WTC11 (cell line): ENCODE data around the gene IGF2BP1. TPM values are rescaled to one million over a fixed set of nuclear protein-coding genes. Genes with fewer than 3 reads are reported as not detected.

ENCODE experiments used
- ATAC-seq: fragments of 200-7000 bp; cut with Tn5 transposase; 2 replicates; pipeline ENCODE4 v1.10.0; 2021; ENCODE audit warnings: mild to moderate bottlenecking, moderate library complexity
- CTCF ChIA-PET: fragments of 300-600 bp; sonication (Branson Sonifier 250); formaldehyde crosslinking; loops from one replicate; lab custom pipeline; 2021; ENCODE audit warnings: antibody characterized with exemption; lab: Charles Lee
- POLR2A ChIA-PET: fragments of 350-600 bp; sonication (Branson Sonifier 250); formaldehyde crosslinking; loops from one replicate; lab custom pipeline; 2021; ENCODE audit warnings: antibody characterized with exemption; lab: Charles Lee
- DNase-seq: peaks from one replicate; pipeline ENCODE4 v3.0.0; 2021; ENCODE audit warnings: low spot score
- H3K27ac Mint-ChIP-seq: 2 replicates; pipeline ENCODE4 v1.8.0; 2021; ENCODE audit warnings: mixed read lengths
- H3K27me3 Mint-ChIP-seq: 2 replicates; pipeline ENCODE4 v1.8.0; 2021; ENCODE audit warnings: low read depth, mild to moderate bottlenecking, moderate library complexity, mixed read lengths
- H3K36me3 Mint-ChIP-seq: 2 replicates; pipeline ENCODE4 v1.8.0; 2021; ENCODE audit warnings: mixed read lengths
- H3K4me1 Mint-ChIP-seq: 2 replicates; pipeline ENCODE4 v1.8.0; 2022; ENCODE audit warnings: mixed read lengths
- H3K4me3 Mint-ChIP-seq: 2 replicates; pipeline ENCODE4 v1.8.0; 2021; ENCODE audit warnings: mild to moderate bottlenecking, moderate library complexity, mixed read lengths
- H3K9me3 Mint-ChIP-seq: 2 replicates; pipeline ENCODE4 v1.8.0; 2021; ENCODE audit warnings: mixed read lengths
- AFF4 ChIP-seq: sonication (generic); formaldehyde crosslinking; IDR thresholded peaks from 2 replicates; pipeline ENCODE4 v1.8.1; 2023; ENCODE audit warnings: mild to moderate bottlenecking, missing genetic modification reagents, borderline replicate concordance
- AR ChIP-seq: fragments of 250-450 bp; sonication (Bioruptor Pico); IDR thresholded peaks from 2 replicates; pipeline ENCODE4 v1.9.0; 2021; ENCODE audit warnings: mild to moderate bottlenecking
- ATF1 ChIP-seq: sonication (generic); formaldehyde crosslinking; IDR thresholded peaks from 2 replicates; pipeline ENCODE4 v1.8.1; 2023; ENCODE audit warnings: mild to moderate bottlenecking, moderate library complexity, missing genetic modification reagents
- ATF2 ChIP-seq: sonication (generic); formaldehyde crosslinking; IDR thresholded peaks from 2 replicates; pipeline ENCODE4 v1.8.1; 2022; ENCODE audit warnings: low read depth, missing genetic modification reagents, borderline replicate concordance
- ATF6 ChIP-seq: sonication (generic); formaldehyde crosslinking; IDR thresholded peaks from 2 replicates; pipeline ENCODE4 v1.8.1; 2023; ENCODE audit warnings: mild to moderate bottlenecking, missing genetic modification reagents
- CDX4 ChIP-seq: fragments of 250-450 bp; sonication (Bioruptor Pico); IDR thresholded peaks from 2 replicates; pipeline ENCODE4 v1.9.0; 2021; ENCODE audit warnings: moderate library complexity, mild to moderate bottlenecking, inconsistent platforms, borderline replicate concordance
- CREM ChIP-seq: sonication (generic); formaldehyde crosslinking; IDR thresholded peaks from 2 replicates; pipeline ENCODE4 v1.8.1; 2022; ENCODE audit warnings: mild to moderate bottlenecking, missing genetic modification reagents, moderate library complexity
- E2F4 ChIP-seq: sonication (generic); formaldehyde crosslinking; IDR thresholded peaks from 2 replicates; pipeline ENCODE4 v1.8.1; 2022; ENCODE audit warnings: low read depth, mild to moderate bottlenecking, moderate library complexity, missing genetic modification reagents, borderline replicate concordance
- FOXP1 ChIP-seq: sonication (generic); formaldehyde crosslinking; IDR thresholded peaks from 2 replicates; pipeline ENCODE4 v1.8.0; 2022; ENCODE audit warnings: missing genetic modification reagents, mild to moderate bottlenecking, moderate library complexity, borderline replicate concordance
- GABPB1 ChIP-seq: sonication (generic); formaldehyde crosslinking; IDR thresholded peaks from 2 replicates; pipeline ENCODE4 v1.8.1; 2023; ENCODE audit warnings: mild to moderate bottlenecking, missing genetic modification reagents
- GTF2I ChIP-seq: fragments of 250-450 bp; sonication (Bioruptor Pico); conservative IDR thresholded peaks from 2 replicates; pipeline ENCODE4 v1.4.0; 2021; ENCODE audit warnings: mild to moderate bottlenecking
- HMGA2 ChIP-seq: fragments of 250-450 bp; sonication (Bioruptor Pico); IDR thresholded peaks from 2 replicates; pipeline ENCODE4 v1.4.0; 2021; ENCODE audit warnings: mild to moderate bottlenecking, moderate library complexity
- MLX ChIP-seq: sonication (generic); formaldehyde crosslinking; IDR thresholded peaks from 2 replicates; pipeline ENCODE4 v1.8.1; 2023; ENCODE audit warnings: mild to moderate bottlenecking, missing genetic modification reagents, moderate library complexity
- NFYB ChIP-seq: sonication (generic); formaldehyde crosslinking; conservative IDR thresholded peaks from 2 replicates; pipeline ENCODE4 v1.8.0; 2022; ENCODE audit warnings: low read depth, missing genetic modification reagents
- NR1H2 ChIP-seq: sonication (generic); formaldehyde crosslinking; IDR thresholded peaks from 2 replicates; pipeline ENCODE4 v1.9.0; 2021; ENCODE audit warnings: mild to moderate bottlenecking, moderate library complexity, missing genetic modification reagents
- SMAD4 ChIP-seq: sonication (generic); formaldehyde crosslinking; IDR thresholded peaks from 2 replicates; pipeline ENCODE4 v1.8.0; 2022; ENCODE audit warnings: mild to moderate bottlenecking, missing genetic modification reagents
- TEAD4 ChIP-seq: sonication (generic); formaldehyde crosslinking; IDR thresholded peaks from 2 replicates; pipeline ENCODE4 v1.8.0; 2022; ENCODE audit warnings: mild to moderate bottlenecking, missing genetic modification reagents
- total RNA-seq: library from RNA; stranded (reverse); gene quantifications from 3 replicates; pipeline ENCODE4 v1.2.3, GENCODE V29; 2021

Gene IGF2BP1
- total RNA-seq, 1 experiment from 2014 or later: 392 TPM

- no peak for DNase-seq
- CTCF ChIA-PET: interaction anchor here (0.6 to 3.1 kb wide), 6 partner anchors 10 to 297 kb away, joined by 3 to 23 read pairs (median 4); no protein-coding TSS in a partner anchor
- Mint-ChIP-seq H3K27ac (no peak overlapping the region), H3K9me3 (no peaks in the 10 kb centered on the region), H3K27me3 (peaks cover 13% of the 10 kb centered on the region)
- POLR2A ChIA-PET: no interaction called here
- TF ChIP-seq GABPB1 (CRISPR knock-in tag) (peak; percentile 51; the same call in 1 of the 2 replicates), GTF2I (CRISPR knock-in tag) (no peak)
- TF ChIP-seq, all 79 proteins: peak for 1
- ATAC-seq: peak; percentile 44
- no peaks in the 10 kb centered on the region for H3K36me3 Mint-ChIP-seq
- H3K4me1 Mint-ChIP-seq: peaks cover 29% of the 10 kb centered on the region
- no peak overlapping the region for H3K4me3 Mint-ChIP-seq
These were observed 26.1 kb upstream of the IGF2BP1 start for GRCh38 chr17:48970865-48971687.

- H3K4me3 Mint-ChIP-seq: no peak overlapping the region
- H3K36me3 Mint-ChIP-seq: no peaks in the 10 kb centered on the region
- H3K9me3 Mint-ChIP-seq: no peaks in the 10 kb centered on the region
- DNase-seq: no peak
- no peak overlapping the region for H3K27ac Mint-ChIP-seq
- TF ChIP-seq AR (CRISPR knock-in tag) (no peak), ATF2 (CRISPR knock-in tag) (no peak), MLX (CRISPR knock-in tag) (no peak), ATF6 (no peak), FOXP1 (CRISPR knock-in tag) (no peak), ATF1 (CRISPR knock-in tag) (no peak), NR1H2 (CRISPR knock-in tag) (no peak), CREM (no peak), TEAD4 (no peak), E2F4 (CRISPR knock-in tag) (no peak), HMGA2 (no peak), CDX4 (CRISPR knock-in tag) (no peak), NFYB (no peak), SMAD4 (no peak), AFF4 (CRISPR knock-in tag) (no peak)
- ChIA-PET CTCF (interaction anchor here (0.7 to 3.1 kb wide), 5 partner anchors 12 to 63 kb away, joined by 4 to 23 read pairs (median 8); no protein-coding TSS in a partner anchor), POLR2A (interaction anchor here (1.1 kb wide), 1 partner anchor 21 kb away, joined by 4 read pairs; no protein-coding TSS in a partner anchor)
- peaks cover 26% of the 10 kb centered on the region for H3K4me1 Mint-ChIP-seq
- H3K27me3 Mint-ChIP-seq: peaks cover 13% of the 10 kb centered on the region
- no peak for ATAC-seq
These were observed 24.5 kb upstream of the IGF2BP1 start for GRCh38 chr17:48972749-48973097.
